GM12878 (cell line): ENCODE results near the gene AIF1. TPM values are rescaled to one million over a fixed set of nuclear protein-coding genes. Genes with fewer than 3 reads are reported as not detected.

Source experiments
- ATAC-seq: fragments of 200-7000 bp; cut with Tn5 transposase; 3 replicates; pipeline ENCODE4 v1.9.1; 2020; ENCODE audit warnings: mild to moderate bottlenecking, moderate library complexity
- BruUV-seq: library from RNA; stranded (reverse); fragments of 400-500 nt; replicated peaks from 2 replicates; lab custom pipeline; 2021; lab: Mats Ljungman, UMichigan
- CTCF ChIA-PET: fragments of 300-600 bp; sonication (Branson Sonifier 250); formaldehyde crosslinking; extraction: SDS; loops from one replicate; lab custom pipeline; 2021; ENCODE audit warnings: inconsistent platforms; lab: Yijun Ruan, JAX
- POLR2A ChIA-PET: fragments of 350-600 bp; formaldehyde crosslinking; extraction: SDS; loops from one replicate; lab custom pipeline; 2021; ENCODE audit warnings: inconsistent platforms; lab: Charles Lee
- RAD21 ChIA-PET: fragments of 300-600 bp; sonication (Branson Sonifier 250); formaldehyde crosslinking; loops from one replicate; lab custom pipeline; 2023; ENCODE audit warnings: antibody characterized with exemption; ENCODE audit not compliant: unreplicated experiment; lab: Charles Lee
- SMC1A ChIA-PET: fragments of 300-600 bp; sonication (Branson Sonifier 250); formaldehyde crosslinking; loops from one replicate; lab custom pipeline; 2023; ENCODE audit not compliant: unreplicated experiment, uncharacterized antibody; lab: Charles Lee
- DNase-seq: peaks from one replicate; pipeline ENCODE4 v3.0.0-alpha.2; 2011; ENCODE audit warnings: low read depth, low spot score
- FAIRE-seq: peaks from 3 replicates; lab custom pipeline; 2011; peaks lifted over from hg19 to GRCh38; lab: Jason Lieb, UNC
- H2AFZ ChIP-seq: 2 replicates; pipeline ENCODE4 v1.6.0; 2011; ENCODE audit warnings: low read depth, low read length, control low read depth; ENCODE audit not compliant: control insufficient read depth
- H3K27ac ChIP-seq: 2 replicates; pipeline ENCODE4 v1.5.1; 2011; ENCODE audit warnings: control low read depth; ENCODE audit not compliant: control insufficient read depth, insufficient read depth
- H3K27me3 ChIP-seq, 2 experiments: replicated peaks in 1 of 2; 2 replicates each; pipeline versions ENCODE4 v1.6.0 to v1.6.1; 2011; ENCODE audit warnings: low read length in 1 of 2; ENCODE audit not compliant: control insufficient read depth in 2 of 2, insufficient read depth in 2 of 2
- H3K36me3 ChIP-seq, 2 experiments: 2 replicates each; pipeline ENCODE4 v1.5.1; 2011; ENCODE audit warnings: low read length in 1 of 2; ENCODE audit not compliant: control insufficient read depth in 2 of 2, insufficient read depth in 2 of 2
- H3K4me1 ChIP-seq: 2 replicates; pipeline ENCODE4 v1.6.1; 2011; ENCODE audit warnings: mild to moderate bottlenecking, low read length, moderate library complexity, mixed read lengths; ENCODE audit not compliant: control insufficient read depth, insufficient read depth
- H3K4me2 ChIP-seq: 2 replicates; pipeline ENCODE4 v1.6.0; 2011; ENCODE audit warnings: control low read depth; ENCODE audit not compliant: control insufficient read depth, insufficient read depth
- H3K4me3 ChIP-seq: fragments of 200-600 bp; sonication (generic); 2 replicates; pipeline ENCODE4 v1.5.1; 2016
- H3K79me2 ChIP-seq: 2 replicates; pipeline ENCODE4 v1.6.0; 2011; ENCODE audit warnings: low read length; ENCODE audit not compliant: control insufficient read depth, insufficient read depth
- H3K9ac ChIP-seq: 2 replicates; pipeline ENCODE4 v1.8.0; 2011; ENCODE audit warnings: low read length, control low read depth, mixed read lengths; ENCODE audit not compliant: control insufficient read depth, insufficient read depth
- H3K9me3 ChIP-seq: replicated peaks from 3 replicates; pipeline ENCODE4 v1.5.1; 2011; ENCODE audit warnings: mild to moderate bottlenecking, low read length; ENCODE audit not compliant: control insufficient read depth, insufficient read depth
- H4K20me1 ChIP-seq: 2 replicates; pipeline ENCODE4 v1.6.0; 2011; ENCODE audit not compliant: control insufficient read depth, insufficient read depth
- CBX5 ChIP-seq: sonication (generic); IDR thresholded peaks from 2 replicates; pipeline ENCODE4 v1.6.1; 2016; ENCODE audit warnings: low read depth, moderate library complexity, mild to moderate bottlenecking, inconsistent platforms
- DPF2 ChIP-seq: fragments of 450-650 bp; IDR thresholded peaks from 2 replicates; pipeline ENCODE4 v1.6.1; 2017; ENCODE audit warnings: mild to moderate bottlenecking
- E2F4 ChIP-seq: IDR thresholded peaks from 2 replicates; pipeline ENCODE4 v1.6.1; 2012; ENCODE audit warnings: low read depth, low read length, improper control_type of control experiment
- ELK1 ChIP-seq: IDR thresholded peaks from 2 replicates; pipeline ENCODE4 v1.6.1; 2012; ENCODE audit warnings: low read depth, low read length, improper control_type of control experiment
- IRF4 ChIP-seq: IDR thresholded peaks from 2 replicates; pipeline ENCODE4 v1.6.1; 2011; ENCODE audit warnings: low read depth, low read length
- MXI1 ChIP-seq: fragments of 150-350 bp; IDR thresholded peaks from 2 replicates; pipeline ENCODE4 v1.6.1; 2011; ENCODE audit warnings: low read depth, mild to moderate bottlenecking, inconsistent platforms, low read length, improper control_type of control experiment
- RAD21 ChIP-seq: IDR thresholded peaks from 2 replicates; pipeline ENCODE4 v1.6.1; 2011; ENCODE audit warnings: mild to moderate bottlenecking, low read depth, low read length, moderate library complexity; ENCODE audit not compliant: insufficient read depth
- RUNX3 ChIP-seq: IDR thresholded peaks from 2 replicates; pipeline ENCODE4 v1.6.1; 2012; ENCODE audit warnings: low read length, inconsistent platforms
- SIX5 ChIP-seq: IDR thresholded peaks from 2 replicates; pipeline ENCODE4 v1.6.1; 2011; ENCODE audit warnings: mild to moderate bottlenecking, low read depth, low read length, moderate library complexity; ENCODE audit not compliant: severe bottlenecking
- SKIL ChIP-seq: fragments of 450-650 bp; IDR thresholded peaks from 2 replicates; pipeline ENCODE4 v1.6.1; 2017; ENCODE audit warnings: mild to moderate bottlenecking, low read depth, inconsistent platforms; ENCODE audit not compliant: poor library complexity, severe bottlenecking
- SMARCA5 ChIP-seq: fragments of 450-650 bp; IDR thresholded peaks from 2 replicates; pipeline ENCODE4 v1.6.1; 2017; ENCODE audit warnings: mild to moderate bottlenecking
- SREBF1 ChIP-seq: IDR thresholded peaks from 2 replicates; pipeline ENCODE4 v1.6.1; 2012; ENCODE audit warnings: mild to moderate bottlenecking, low read length
- STAT1 ChIP-seq: fragments of 450-650 bp; conservative IDR thresholded peaks from 2 replicates; pipeline ENCODE4 v1.6.1; 2014; ENCODE audit warnings: antibody characterized with exemption, mild to moderate bottlenecking
- WGBS: methylation state at CpG from one replicate; pipeline ENCODE4 v1.1.6; 2016; ENCODE audit warnings: low lambda C conversion rate; ENCODE audit not compliant: insufficient replicate concordance, insufficient coverage; ENCODE audit errors: missing lambda C conversion rate; 5-methylcytosine and 5-hydroxymethylcytosine counted together
- in situ Hi-C: fragments of 300-500 bp; cut with MboI; formaldehyde crosslinking; loops from 9 replicates; pipeline ENCODE4 v1.14.3; 2018; ENCODE audit warnings: mixed read lengths
- intact Hi-C: fragments of 100-400 bp; cut with micrococcal nuclease; formaldehyde crosslinking; loops from one replicate; pipeline ENCODE4 v1.14.2; 2022; ENCODE audit not compliant: unreplicated experiment
- polyA plus RNA-seq, 11 experiments: library from polyadenylated mRNA; depleted of rRNA in 4 of 11; unstranded in 6 of 11; stranded (reverse) in 5 of 11; fragments of >200 nt; fragmentation: Nextera tagmentation in 4 of 11; fragmentation: Illumina TruSeq in 1 of 11; extraction: Ambion mirVana in 4 of 11; extraction: Trizol in 1 of 11; gene quantifications; 1 replicate in 1 of 11; 2 replicates in 10 of 11; pipeline versions ENCODE4 v1.2.1 to v1.2.3, GENCODE V29; 2011 to 2016; ENCODE audit warnings: inconsistent platforms in 2 of 11, missing spikeins in 2 of 11, low read depth in 1 of 11
- total RNA-seq, 4 experiments: library from RNA; depleted of rRNA in 3 of 4; stranded (reverse); fragments of >200 nt in 3 of 4; fragmentation: Illumina TruSeq in 1 of 4; extraction: Trizol in 1 of 4; gene quantifications; 2 replicates each; pipeline versions ENCODE4 v1.2.1 to v1.2.3, GENCODE V29; 2013 to 2021
- TF ChIP-seq, protein P1 (sequence below): fragments of 450-650 bp; formaldehyde crosslinking; IDR thresholded peaks from 2 replicates; pipeline ENCODE4 v1.4.0; 2020; ENCODE audit warnings: mild to moderate bottlenecking, moderate library complexity

AIF1 gene
- total and polyA plus RNA-seq, 10 of the 15 experiments (the other 5 are each of a cell fraction or from before 2014, with no cell fraction given), result 1.9 to 256 (median 134) TPM

DNA sequence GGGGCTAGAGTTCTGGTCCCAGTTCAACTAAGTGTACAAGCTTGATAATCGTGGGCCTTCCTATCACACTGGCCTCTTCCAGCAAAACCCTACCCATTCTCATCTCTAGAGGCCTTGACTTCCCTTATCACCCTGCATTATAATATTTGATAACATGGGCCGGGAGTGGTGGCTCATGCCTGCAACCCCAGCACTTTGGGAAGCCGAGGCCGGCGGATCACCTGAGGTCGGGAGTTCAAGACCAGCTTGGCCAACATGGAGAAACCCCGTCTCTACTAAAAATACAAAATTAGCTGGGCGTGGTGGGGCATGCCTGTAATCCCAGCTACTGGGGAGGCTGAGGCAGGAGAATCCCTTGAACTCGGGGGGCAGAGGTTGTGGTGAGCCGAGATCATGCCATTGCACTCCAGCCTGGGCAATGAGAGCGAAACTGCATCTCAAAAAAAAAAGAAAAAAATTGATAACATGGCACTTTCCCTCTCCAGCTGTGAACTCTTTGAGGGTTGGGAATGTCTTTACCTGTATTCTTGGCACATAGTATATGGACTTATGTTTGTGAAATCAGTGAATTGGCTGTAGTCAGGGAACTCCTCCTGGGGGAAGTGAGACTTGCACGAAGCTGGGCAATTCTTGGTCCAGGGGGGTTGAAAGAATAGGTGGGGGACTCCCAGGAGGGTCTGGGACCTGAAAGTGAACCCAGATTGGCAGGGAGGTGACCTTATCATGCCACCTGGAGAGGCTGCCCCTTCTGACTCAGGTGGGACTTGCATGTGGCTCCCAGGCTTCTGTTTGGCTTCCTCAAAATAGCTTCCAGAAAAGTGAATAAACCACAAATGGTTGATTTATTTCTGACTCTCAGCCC lies 46.5 kb downstream of the AIF1 start:
- peak overlapping the region; percentile 91 for H3K4me2 ChIP-seq
- 73% methylated on average over 12 of the region's 12 CpGs for WGBS
- no peak overlapping the region for H2AFZ ChIP-seq
- SMC1A ChIA-PET, result interaction anchor here (0.7 to 2.5 kb wide), 6 partner anchors 9 to 120 kb away, joined by 3 to 14 read pairs (median 6); partner anchors contain the start of genes BAG6 and DDX39B
- no peaks in the 10 kb centered on the region for H4K20me1 ChIP-seq
- FAIRE-seq (no peak), DNase-seq (no peak), ATAC-seq (no peak)
- intact Hi-C loops (no loop called here), in situ Hi-C loops (no loop called here)
- no TSS peak for BruUV-seq
- RAD21 ChIA-PET, result interaction anchor here (0.6 to 2.1 kb wide), 8 partner anchors 9 to 240 kb away, joined by 3 to 8 read pairs (median 4); partner anchors contain the start of genes BAG6, CLIC1 and NEU1
- POLR2A ChIA-PET, result interaction anchor here (0.5 to 5.9 kb wide), 14 partner anchors 8 to 237 kb away, joined by 3 to 107 read pairs (median 4); partner anchors contain the start of genes APOM, BAG6, HSPA1A and HSPA1L
- H3K9me3 ChIP-seq, result no peaks in the 10 kb centered on the region; the same call in 2 of the 3 replicates
- no peaks in the 10 kb centered on the region for H3K27me3 ChIP-seq
- H3K9ac ChIP-seq, result peak overlapping the region; percentile 64
- peaks cover 0 to 12% of the 10 kb centered on the region in 2 experiments for H3K36me3 ChIP-seq
- H3K79me2 ChIP-seq, result peaks cover 66% of the 10 kb centered on the region
- H3K4me1 ChIP-seq, result peaks cover 42% of the 10 kb centered on the region
- H3K27ac ChIP-seq, result peak overlapping the region; percentile 94
- H3K4me3 ChIP-seq, result peak overlapping the region; percentile 79
- CTCF ChIA-PET, result interaction anchor here (0.9 to 2.2 kb wide), 6 partner anchors 9 to 171 kb away, joined by 3 to 19 read pairs (median 4); partner anchors contain the start of genes BAG6 and DDX39B
- TF ChIP-seq SKIL (no peak), ELK1 (no peak), RAD21 (no peak), SMARCA5 (0 out of 2 replicates have a peak, but pooled peaks have one; percentile 16), CBX5 (no peak), SREBF1 (no peak), MXI1 (no peak), STAT1 (no peak), RUNX3 (peak; percentile 72), SIX5 (no peak), DPF2 (no peak), E2F4 (no peak), IRF4 (no peak)
- TF ChIP-seq, protein P1, sequence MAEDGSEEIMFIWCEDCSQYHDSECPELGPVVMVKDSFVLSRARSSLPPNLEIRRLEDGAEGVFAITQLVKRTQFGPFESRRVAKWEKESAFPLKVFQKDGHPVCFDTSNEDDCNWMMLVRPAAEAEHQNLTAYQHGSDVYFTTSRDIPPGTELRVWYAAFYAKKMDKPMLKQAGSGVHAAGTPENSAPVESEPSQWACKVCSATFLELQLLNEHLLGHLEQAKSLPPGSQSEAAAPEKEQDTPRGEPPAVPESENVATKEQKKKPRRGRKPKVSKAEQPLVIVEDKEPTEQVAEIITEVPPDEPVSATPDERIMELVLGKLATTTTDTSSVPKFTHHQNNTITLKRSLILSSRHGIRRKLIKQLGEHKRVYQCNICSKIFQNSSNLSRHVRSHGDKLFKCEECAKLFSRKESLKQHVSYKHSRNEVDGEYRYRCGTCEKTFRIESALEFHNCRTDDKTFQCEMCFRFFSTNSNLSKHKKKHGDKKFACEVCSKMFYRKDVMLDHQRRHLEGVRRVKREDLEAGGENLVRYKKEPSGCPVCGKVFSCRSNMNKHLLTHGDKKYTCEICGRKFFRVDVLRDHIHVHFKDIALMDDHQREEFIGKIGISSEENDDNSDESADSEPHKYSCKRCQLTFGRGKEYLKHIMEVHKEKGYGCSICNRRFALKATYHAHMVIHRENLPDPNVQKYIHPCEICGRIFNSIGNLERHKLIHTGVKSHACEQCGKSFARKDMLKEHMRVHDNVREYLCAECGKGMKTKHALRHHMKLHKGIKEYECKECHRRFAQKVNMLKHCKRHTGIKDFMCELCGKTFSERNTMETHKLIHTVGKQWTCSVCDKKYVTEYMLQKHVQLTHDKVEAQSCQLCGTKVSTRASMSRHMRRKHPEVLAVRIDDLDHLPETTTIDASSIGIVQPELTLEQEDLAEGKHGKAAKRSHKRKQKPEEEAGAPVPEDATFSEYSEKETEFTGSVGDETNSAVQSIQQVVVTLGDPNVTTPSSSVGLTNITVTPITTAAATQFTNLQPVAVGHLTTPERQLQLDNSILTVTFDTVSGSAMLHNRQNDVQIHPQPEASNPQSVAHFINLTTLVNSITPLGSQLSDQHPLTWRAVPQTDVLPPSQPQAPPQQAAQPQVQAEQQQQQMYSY (CRISPR knock-in tag), result no peak
